IgD-negative memory B cell (primary cell): ENCODE data around the gene ULK3. TPM values are rescaled to one million over a fixed set of nuclear protein-coding genes. Genes with fewer than 3 reads are reported as not detected.

Experiments
- H3K27ac Mint-ChIP-seq, 3 donors: one replicate each; pipeline ENCODE4 v1.8.0; 2020 to 2022; ENCODE audit warnings: mild to moderate bottlenecking in 3 of 3, mixed read lengths in 3 of 3, moderate library complexity in 1 of 3
- H3K27me3 Mint-ChIP-seq: one replicate; pipeline ENCODE4 v1.8.0; 2021; ENCODE audit warnings: mixed read lengths
- H3K36me3 Mint-ChIP-seq: one replicate; pipeline ENCODE4 v1.8.0; 2020; ENCODE audit warnings: mild to moderate bottlenecking, mixed read lengths
- H3K4me1 Mint-ChIP-seq, 3 donors: one replicate each; pipeline ENCODE4 v1.8.0; 2020 to 2022; ENCODE audit warnings: mixed read lengths in 3 of 3, mild to moderate bottlenecking in 1 of 3
- H3K4me3 Mint-ChIP-seq, 4 donors: one replicate each; pipeline ENCODE4 v1.8.0; 2020 to 2022; ENCODE audit warnings: mild to moderate bottlenecking in 4 of 4, mixed read lengths in 4 of 4, moderate library complexity in 3 of 4
- H3K9me3 Mint-ChIP-seq, 3 donors: one replicate each; pipeline ENCODE4 v1.8.0; 2020 to 2021; ENCODE audit warnings: mixed read lengths in 3 of 3, mild to moderate bottlenecking in 1 of 3
- polyA plus RNA-seq: library from polyadenylated mRNA; unstranded; fragments of 300-500 nt; fragmentation: Illumina TruSeq; gene quantifications from one replicate; pipeline ENCODE4 v1.2.3, GENCODE V29; 2021

ULK3 gene
- polyA plus RNA-seq, 1 donor from 2014 or later = 25.2 TPM

DNA sequence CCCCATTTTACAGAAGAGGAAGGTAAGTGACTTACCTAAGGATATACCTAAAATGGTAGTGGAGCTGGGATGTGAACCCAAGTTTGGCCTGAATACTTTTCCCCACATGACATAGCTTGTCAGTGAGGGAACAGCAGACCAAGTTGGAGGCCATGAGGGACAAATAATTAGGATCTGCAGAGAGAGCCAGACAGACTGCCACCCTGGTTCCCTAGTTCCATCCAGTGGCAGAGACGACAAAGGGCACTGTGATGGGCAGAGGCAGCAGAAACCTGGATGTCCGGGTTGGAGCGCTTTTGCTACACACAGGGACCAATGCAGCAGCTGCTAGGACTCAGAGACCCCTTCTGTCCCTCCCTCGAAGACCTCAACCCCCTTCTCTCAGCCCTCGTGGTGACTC, 15.3 kb downstream of the ULK3 start:
- peaks cover 0 to 7% (median 1%) of the 10 kb centered on the region in 3 donors for H3K4me1 Mint-ChIP-seq
- no peaks in the 10 kb centered on the region for H3K9me3 Mint-ChIP-seq
- H3K36me3 Mint-ChIP-seq = no peaks in the 10 kb centered on the region
- H3K27me3 Mint-ChIP-seq = peaks cover 24% of the 10 kb centered on the region
- H3K4me3 Mint-ChIP-seq = no peak overlapping the region
- H3K27ac Mint-ChIP-seq = peak overlapping the region in 1 of 3 donors; percentile 68

DNA sequence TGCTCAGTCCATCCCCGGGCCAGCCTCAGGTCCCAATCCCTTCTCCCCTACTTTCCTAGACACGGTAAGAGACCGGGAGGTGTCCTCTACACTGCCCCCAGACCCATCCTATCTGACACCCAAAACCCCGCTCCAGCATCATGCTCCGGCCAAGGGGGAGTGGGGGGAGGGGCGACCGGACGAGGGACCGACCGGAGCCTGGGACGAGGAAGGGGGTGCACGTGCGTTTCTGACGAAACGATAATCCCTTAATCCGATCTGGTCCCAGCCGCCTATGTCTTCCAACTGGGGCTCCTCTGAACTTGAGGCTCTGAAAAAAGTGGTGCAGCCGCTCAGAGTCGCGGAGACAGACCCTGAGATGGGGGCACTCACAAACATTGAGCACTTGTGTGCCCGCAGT, 16.0 kb downstream of the ULK3 start:
- H3K4me3 Mint-ChIP-seq = peak overlapping the region in 1 of 4 donors; percentile 47
- peaks cover 24% of the 10 kb centered on the region for H3K27me3 Mint-ChIP-seq
- H3K36me3 Mint-ChIP-seq = no peaks in the 10 kb centered on the region
- no peaks in the 10 kb centered on the region for H3K9me3 Mint-ChIP-seq
- peaks cover 0 to 7% (median 1%) of the 10 kb centered on the region in 3 donors for H3K4me1 Mint-ChIP-seq
- peak overlapping the region in 2 of 3 donors; percentile 31 to 68 for H3K27ac Mint-ChIP-seq

DNA sequence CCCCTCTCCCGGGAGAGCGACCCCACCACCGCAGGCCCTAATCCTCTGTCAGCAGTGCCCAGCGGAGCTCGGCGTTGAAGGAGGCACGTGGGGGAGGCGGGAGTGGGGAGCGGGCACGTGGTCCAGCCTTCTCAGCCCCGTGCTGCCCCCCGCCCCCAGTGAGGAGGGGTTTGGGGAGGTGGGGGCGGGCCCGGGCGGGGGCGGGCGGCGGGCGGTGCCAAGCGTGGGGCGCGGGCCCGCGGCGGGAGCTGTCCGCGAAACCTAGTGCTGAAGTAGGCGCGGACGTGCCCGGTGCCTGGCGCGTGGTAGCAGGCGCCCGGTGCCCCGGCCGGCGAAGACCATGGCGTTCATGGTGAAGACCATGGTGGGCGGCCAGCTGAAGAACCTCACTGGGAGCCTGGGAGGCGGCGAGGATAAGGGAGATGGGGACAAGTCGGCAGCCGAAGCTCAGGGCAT, 16.6 kb downstream of the ULK3 start, which contains the start of gene CPLX3:
Gene CPLX3 (plus strand): TSS at position 264 of the 456 bp plus-strand sequence. CDS start 77 bp downstream, at position 341.
- Mint-ChIP-seq H3K27me3 (peaks cover 26% of the 10 kb centered on the region), H3K27ac (peak within 1 kb of the TSS in 2 of 3 donors; percentile 31 to 68), H3K4me3 (peak within 1 kb of the TSS in 2 of 4 donors; percentile 17 to 47)

DNA sequence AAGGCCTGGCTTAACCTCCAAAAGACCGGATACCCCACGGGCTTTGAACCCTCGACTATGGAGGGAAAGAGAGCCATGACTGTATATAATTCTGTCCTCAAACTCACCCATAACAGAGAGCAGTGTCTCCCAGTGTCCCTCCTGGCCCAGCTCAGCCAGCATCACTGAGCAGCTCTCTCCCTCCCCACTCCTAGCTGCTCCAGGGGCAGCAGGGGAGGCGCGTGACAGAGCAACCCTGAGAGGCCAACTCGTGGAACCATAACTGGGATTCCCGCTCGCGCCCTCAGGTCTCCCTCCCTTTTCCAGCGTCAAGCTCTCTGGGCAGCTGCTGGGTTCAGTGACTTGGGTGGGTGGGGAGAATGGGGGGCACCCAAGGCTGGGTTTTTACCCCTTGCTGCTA, 17.1 kb downstream of the ULK3 start:
- no peak overlapping the region for H3K4me3 Mint-ChIP-seq
- H3K9me3 Mint-ChIP-seq = no peaks in the 10 kb centered on the region
- no peak overlapping the region for H3K27ac Mint-ChIP-seq
- H3K27me3 Mint-ChIP-seq = peaks cover 26% of the 10 kb centered on the region
- peaks cover 8 to 15% (median 10%) of the 10 kb centered on the region in 3 donors for H3K4me1 Mint-ChIP-seq
- H3K36me3 Mint-ChIP-seq = no peaks in the 10 kb centered on the region

More for the DNA sequence above, 16.6 kb downstream of the ULK3 start, which contains the start of gene CPLX3:
- H3K4me1 Mint-ChIP-seq = peaks cover 4 to 11% (median 4%) of the 10 kb centered on the region in 3 donors
- H3K9me3 Mint-ChIP-seq = no peaks in the 10 kb centered on the region
- H3K36me3 Mint-ChIP-seq = no peaks in the 10 kb centered on the region

DNA sequence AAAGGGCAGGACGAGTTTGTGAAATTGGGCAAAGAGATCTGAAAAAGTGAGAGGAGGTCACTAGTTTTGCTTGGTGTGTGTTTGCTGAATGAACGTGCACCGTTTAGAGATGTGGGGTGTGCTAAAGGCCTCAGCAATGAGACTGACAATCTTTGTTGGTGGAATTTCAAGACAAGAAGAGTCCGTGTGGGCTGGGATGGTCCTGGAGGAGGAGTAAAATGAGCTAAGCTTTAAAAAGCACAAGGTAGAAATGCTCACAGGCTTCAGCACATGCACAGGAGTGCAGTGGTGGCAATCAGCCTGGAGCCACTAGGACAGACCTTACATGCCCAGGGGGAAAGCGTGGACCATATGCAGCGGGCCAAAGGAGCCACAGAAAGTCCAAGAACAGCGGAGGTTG, 18.0 kb downstream of the ULK3 start:
- Mint-ChIP-seq H3K27ac (peak overlapping the region in 1 of 3 donors; percentile 46), H3K9me3 (no peaks in the 10 kb centered on the region), H3K4me3 (no peak overlapping the region), H3K27me3 (peaks cover 26% of the 10 kb centered on the region), H3K36me3 (no peaks in the 10 kb centered on the region), H3K4me1 (peaks cover 11 to 19% (median 14%) of the 10 kb centered on the region in 3 donors)

DNA sequence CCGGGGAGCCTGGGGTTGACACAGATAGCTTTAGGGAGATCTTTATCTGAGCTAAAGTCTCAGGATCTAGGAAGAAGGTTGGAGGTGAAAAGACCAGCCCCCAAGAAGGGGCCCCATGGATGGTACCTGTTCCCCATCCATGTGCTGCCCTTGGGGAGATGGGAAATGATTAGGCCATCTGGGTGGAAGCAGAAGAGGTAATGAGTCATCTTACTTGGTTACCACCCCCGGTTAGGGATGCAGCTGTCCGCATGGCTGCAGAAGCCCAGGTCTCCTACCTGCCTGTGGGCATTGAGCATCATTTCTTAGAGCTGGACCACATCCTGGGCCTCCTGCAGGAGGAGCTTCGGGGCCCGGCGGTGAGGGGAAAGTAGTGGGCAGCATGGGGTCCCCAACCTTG, 19.6 kb downstream of the ULK3 start:
- Mint-ChIP-seq H3K36me3 (no peaks in the 10 kb centered on the region), H3K27me3 (peaks cover 23% of the 10 kb centered on the region), H3K4me1 (peaks cover 15 to 23% (median 20%) of the 10 kb centered on the region in 3 donors), H3K9me3 (no peaks in the 10 kb centered on the region), H3K27ac (no peak overlapping the region), H3K4me3 (no peak overlapping the region)

DNA sequence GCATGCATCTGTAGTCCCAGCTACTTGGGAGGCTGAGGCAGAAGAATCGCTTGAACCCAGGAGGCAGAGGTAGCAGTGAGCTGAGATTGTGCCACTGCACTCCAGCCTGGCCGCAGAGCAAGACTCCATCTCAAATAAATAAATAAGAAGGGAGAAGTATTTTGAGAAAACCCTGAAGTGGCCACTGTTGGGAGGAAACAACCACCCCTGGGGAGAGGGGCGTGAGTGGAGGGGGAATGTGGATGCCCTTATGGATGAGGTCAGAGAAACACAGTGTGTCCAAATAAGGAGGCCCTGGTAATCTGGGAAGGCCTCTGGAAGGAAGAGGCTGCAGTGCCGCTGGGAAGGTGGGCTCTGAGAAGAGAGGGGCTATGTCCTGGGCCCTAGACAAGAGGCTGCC, 20.7 kb downstream of the ULK3 start:
- H3K9me3 Mint-ChIP-seq = no peaks in the 10 kb centered on the region
- no peaks in the 10 kb centered on the region for H3K36me3 Mint-ChIP-seq
- H3K4me3 Mint-ChIP-seq = peak overlapping the region in 1 of 4 donors; percentile 12
- peaks cover 15 to 23% (median 20%) of the 10 kb centered on the region in 3 donors for H3K4me1 Mint-ChIP-seq
- peak overlapping the region in 1 of 3 donors; percentile 13 for H3K27ac Mint-ChIP-seq
- peaks cover 14% of the 10 kb centered on the region for H3K27me3 Mint-ChIP-seq

DNA sequence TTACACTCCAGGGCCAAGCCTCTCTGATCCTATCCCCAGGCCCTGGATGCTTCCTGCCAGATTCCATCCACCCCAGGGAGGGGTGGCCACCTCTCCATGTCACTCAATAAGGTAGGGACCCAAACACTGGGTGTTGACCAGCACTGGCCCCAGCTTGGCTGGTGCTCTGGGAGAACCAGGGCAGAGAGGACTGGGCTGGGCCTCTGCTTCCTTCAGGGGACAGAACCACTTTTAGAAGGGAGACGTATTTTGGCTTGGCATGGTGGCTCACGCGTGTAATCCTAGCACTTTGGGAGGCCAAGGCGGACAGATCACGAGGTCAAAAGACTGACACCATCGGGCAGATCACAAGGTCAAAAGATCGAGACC, 21.2 kb downstream of the ULK3 start:
- Mint-ChIP-seq H3K4me1 (peaks cover 18 to 23% (median 22%) of the 10 kb centered on the region in 3 donors), H3K27ac (peak overlapping the region in 1 of 3 donors; percentile 25), H3K4me3 (no peak overlapping the region), H3K9me3 (no peaks in the 10 kb centered on the region), H3K27me3 (peaks cover 10% of the 10 kb centered on the region), H3K36me3 (no peaks in the 10 kb centered on the region)

DNA sequence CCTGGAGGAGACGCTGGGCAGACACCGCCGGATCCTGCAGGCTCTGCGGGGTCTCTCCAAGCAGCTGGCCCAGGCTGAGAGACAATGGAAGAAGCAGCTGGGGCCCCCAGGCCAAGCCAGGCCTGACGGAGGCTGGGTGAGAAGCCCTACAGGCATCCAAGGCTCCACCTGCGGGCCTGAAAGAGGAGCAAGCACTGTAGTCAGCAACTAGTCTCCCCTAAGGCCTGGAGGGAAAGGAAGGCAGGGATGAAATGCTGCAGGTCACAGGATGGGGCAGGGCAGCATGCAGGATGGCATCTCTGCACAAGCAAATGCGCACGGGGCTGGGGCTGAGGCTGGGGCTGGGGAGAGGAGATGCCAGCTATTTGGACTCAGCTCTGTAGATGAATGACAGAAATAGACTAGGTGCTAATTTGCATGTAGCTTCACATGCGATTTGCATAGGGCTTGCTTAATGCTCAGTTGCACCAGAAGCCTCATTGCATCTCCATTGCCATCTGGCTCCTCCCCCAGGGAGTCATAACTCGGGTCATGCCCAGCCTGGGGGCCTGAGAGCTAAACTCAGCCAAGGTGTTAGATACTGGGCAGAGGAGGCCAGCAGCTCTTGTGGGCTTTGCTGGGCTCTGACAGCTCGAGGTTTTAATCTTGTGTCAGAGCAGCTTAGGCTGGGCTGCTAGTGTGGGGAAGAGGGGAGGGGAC, 21.7 kb downstream of the ULK3 start:
- H3K27me3 Mint-ChIP-seq = peaks cover 8% of the 10 kb centered on the region
- H3K4me3 Mint-ChIP-seq = peak overlapping the region in 3 of 4 donors; percentile 21 to 92 (median 91)

DNA sequence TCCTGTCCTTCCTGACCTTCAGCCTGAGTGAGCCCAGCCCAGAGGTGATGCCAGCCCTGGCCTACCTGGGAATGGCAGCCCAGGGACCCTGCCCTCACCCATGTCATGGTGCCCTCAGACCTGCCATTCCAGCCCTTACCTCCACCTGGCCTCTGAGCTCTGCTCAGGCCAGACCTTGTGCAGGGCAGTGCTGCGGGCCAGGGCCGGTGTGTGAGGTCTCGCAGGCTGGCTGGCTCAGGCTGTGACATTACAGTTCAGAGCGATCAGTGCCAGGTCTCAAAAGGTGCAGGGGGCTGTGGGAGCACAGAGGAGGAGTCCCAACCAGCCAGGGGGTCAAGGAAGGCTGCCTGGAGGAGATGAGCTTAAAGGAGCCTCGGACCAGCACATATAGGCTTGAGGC, 22.9 kb downstream of the ULK3 start:
- H3K27me3 Mint-ChIP-seq = peaks cover 4% of the 10 kb centered on the region
- H3K4me1 Mint-ChIP-seq = peaks cover 19 to 28% (median 21%) of the 10 kb centered on the region in 3 donors
- no peaks in the 10 kb centered on the region for H3K36me3 Mint-ChIP-seq
- H3K9me3 Mint-ChIP-seq = no peaks in the 10 kb centered on the region
- H3K27ac Mint-ChIP-seq = no peak overlapping the region
- no peak overlapping the region for H3K4me3 Mint-ChIP-seq

More for the DNA sequence above, 21.7 kb downstream of the ULK3 start:
- Mint-ChIP-seq H3K9me3 (no peaks in the 10 kb centered on the region), H3K27ac (peak overlapping the region in 2 of 3 donors; percentile 16 to 25), H3K4me1 (peaks cover 19 to 23% (median 22%) of the 10 kb centered on the region in 3 donors), H3K36me3 (no peaks in the 10 kb centered on the region)

DNA sequence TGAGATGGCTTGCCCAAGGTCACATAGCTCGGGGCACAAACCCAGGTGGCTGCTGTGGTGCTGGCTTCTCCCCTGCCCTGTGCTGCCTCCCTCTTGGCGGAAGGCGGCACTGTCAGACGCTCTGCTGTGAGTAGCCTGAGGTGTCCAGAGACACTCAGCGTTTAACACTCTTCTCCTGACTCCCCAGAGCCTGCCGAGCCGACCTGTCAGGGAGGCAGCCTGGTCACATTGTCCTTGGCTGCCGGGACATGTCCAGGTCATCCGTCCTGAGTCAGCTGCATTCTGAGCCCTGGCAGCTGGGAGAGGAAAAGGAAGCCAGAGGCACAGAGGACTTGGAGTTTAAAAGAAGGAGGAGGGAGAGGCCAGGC, 25.6 kb downstream of the ULK3 start:
- Mint-ChIP-seq H3K4me3 (no peak overlapping the region), H3K36me3 (no peaks in the 10 kb centered on the region), H3K9me3 (no peaks in the 10 kb centered on the region), H3K4me1 (peaks cover 16 to 30% (median 17%) of the 10 kb centered on the region in 3 donors), H3K27ac (no peak overlapping the region), H3K27me3 (peaks cover 2% of the 10 kb centered on the region)

DNA sequence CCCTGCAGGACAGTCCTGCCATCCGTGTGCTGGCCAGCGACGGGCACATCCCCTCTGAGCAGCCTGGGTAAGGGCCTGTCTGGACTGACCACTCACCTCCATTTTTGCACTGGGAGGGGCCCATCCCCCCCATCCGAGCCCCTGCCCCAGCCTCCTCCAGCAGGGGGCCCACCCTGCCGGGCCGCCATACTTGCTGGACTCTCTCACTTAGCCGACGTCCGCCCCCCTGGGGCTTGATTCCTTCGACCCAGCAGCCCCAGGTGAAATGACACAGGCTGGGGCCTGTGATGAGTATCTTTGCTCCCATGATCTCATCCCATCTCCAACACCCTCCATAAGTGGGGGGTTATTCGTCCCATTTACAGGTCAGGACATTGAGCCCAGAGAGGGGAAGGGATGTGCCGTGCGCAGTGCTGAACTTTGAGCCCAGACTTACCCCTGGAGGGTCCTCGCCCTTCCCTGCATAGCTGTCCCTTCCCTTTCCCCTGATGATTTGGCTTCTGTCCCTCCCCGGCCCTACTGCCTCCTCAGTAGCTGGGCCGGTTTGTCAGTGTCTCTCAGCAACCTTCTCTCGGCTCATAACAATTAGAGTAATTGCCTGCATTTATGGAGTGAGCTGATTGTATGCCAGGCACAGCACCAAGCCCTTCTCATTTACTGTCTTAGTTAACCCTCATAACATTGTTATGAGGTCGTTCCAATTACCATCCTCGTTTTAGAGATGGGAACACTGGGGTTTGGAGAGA, 26.2 kb downstream of the ULK3 start:
- H3K4me3 Mint-ChIP-seq = no peak overlapping the region
- H3K9me3 Mint-ChIP-seq = no peaks in the 10 kb centered on the region
- no peak overlapping the region for H3K27ac Mint-ChIP-seq
- peaks cover 16 to 30% (median 17%) of the 10 kb centered on the region in 3 donors for H3K4me1 Mint-ChIP-seq
- H3K27me3 Mint-ChIP-seq = peaks cover 2% of the 10 kb centered on the region
- H3K36me3 Mint-ChIP-seq = no peaks in the 10 kb centered on the region

DNA sequence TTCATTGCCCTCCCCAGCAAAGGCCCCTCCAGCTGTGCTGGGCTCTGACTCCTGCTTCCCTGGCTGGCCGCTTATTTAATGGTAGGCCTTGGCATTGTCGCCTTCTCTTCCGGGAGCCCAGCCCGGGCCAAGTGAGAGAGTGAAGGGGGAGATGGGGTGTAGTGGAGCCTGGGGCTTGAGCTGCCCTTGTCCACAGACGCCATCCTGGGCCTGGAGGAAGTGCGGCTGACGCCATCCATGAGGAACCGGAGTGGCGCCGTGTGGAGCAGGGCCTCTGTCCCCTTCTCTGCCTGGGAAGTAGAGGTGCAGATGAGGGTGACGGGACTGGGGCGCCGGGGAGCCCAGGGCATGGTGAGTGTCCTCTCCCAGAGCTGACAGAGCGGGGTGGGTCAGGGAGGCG, 27.0 kb downstream of the ULK3 start:
- no peak overlapping the region for H3K4me3 Mint-ChIP-seq
- H3K27ac Mint-ChIP-seq = no peak overlapping the region
- H3K4me1 Mint-ChIP-seq = peaks cover 8 to 23% (median 11%) of the 10 kb centered on the region in 3 donors
- no peaks in the 10 kb centered on the region for H3K27me3 Mint-ChIP-seq
- no peaks in the 10 kb centered on the region for H3K9me3 Mint-ChIP-seq
- H3K36me3 Mint-ChIP-seq = no peaks in the 10 kb centered on the region

DNA sequence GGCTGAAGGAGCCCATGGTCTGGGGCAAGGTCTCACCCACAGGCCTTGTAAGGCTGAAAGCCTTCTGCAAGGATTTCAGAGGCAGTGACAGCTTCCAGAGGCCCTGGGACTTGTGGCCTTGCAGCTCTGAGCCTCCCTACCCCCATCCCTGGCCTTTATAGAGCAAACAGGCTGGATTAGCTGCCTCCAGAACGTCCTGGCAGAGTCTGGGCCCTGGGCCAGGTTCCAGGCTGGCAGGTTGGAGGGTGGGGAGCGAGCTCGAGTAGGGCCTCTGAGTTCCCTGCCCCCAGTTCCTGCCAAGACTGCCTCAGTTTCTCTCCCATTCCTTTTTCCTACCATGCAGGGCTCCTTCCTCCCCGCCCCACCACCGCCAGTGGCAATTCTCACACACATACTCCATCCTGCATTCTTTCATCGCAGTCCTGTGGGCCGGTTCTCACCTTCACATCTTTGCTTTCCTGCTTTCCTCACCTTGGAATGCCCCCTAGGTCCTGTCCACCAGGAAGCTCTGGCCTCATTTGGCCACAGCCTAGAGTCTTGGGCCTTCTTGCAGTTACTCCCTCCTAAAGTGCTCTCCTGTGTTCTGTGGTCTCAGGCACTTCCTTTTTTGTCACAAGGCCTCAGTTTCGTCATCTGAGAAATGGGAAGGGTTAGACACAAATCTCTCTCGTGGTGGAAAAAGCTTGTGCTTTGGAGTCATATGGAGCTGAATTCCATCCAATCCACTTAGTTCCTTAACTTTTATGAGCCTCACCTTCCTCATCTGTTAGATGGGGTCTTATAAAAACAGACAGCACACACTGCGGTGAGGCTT, 27.6 kb downstream of the ULK3 start:
- Mint-ChIP-seq H3K4me3 (no peak overlapping the region), H3K4me1 (peaks cover 8 to 21% (median 11%) of the 10 kb centered on the region in 3 donors), H3K27me3 (no peaks in the 10 kb centered on the region), H3K9me3 (no peaks in the 10 kb centered on the region), H3K36me3 (no peaks in the 10 kb centered on the region), H3K27ac (no peak overlapping the region)
